Right lobe of liver (tissue), 4 donors: ENCODE data around the gene BTD.

Experiments used
- CTCF ChIP-seq, 4 donors: fragments of 200-600 bp in 3 of 4; fragments of 450-650 bp in 1 of 4; IDR thresholded peaks; one replicate each; pipeline versions ENCODE4 v1.5.1 to v1.8.0; 2016 to 2022; ENCODE audit warnings: antibody characterized with exemption in 4 of 4, mild to moderate bottlenecking in 2 of 4
- POLR2A ChIP-seq: fragments of 450-650 bp; IDR thresholded peaks from one replicate; pipeline ENCODE4 v1.6.1; 2017; ENCODE audit warnings: antibody characterized with exemption, mild to moderate bottlenecking
- donor health status: DM: no; HTN: no; CAD: no.
- donor health status: DM: no; HTN: no; CAD: no.
- donor health status: DM: no; HTN: yes; CAD: no.

DNA sequence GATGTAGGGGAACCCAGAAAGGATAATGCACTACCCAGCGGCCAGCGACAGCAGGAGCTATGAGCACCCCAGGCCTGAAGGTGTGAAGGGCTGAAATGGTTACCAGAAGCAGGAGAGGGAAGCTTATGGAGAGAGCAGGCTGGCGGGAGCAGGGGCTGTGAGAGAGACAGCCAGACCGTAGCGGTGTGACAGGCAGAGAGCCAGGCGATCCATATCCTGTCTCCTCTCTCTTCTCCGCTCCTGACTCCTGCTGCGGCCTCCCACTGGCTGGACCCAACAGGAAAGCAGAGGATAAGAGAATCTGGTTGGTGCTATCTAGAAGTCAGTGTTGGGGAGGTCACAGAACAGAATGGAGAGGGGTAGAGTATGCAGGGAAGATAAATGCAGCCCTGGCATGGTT is 49.9 kb downstream of the BTD start:
- TF ChIP-seq POLR2A (no peak), CTCF (IDR thresholded peaks at IDR 0.05) (no peak)
